GM23338 (cell line): ENCODE results near the gene NBEAL2. TPM values are rescaled to one million over a fixed set of nuclear protein-coding genes. Genes with fewer than 3 reads are reported as not detected.

Experiments
- ATAC-seq: fragments of 200-7000 bp; cut with Tn5 transposase; 3 replicates; pipeline ENCODE4 v1.9.1; 2020
- DNase-seq: peaks from one replicate; pipeline ENCODE4 v3.0.0-alpha.2; 2015; ENCODE audit warnings: low spot score
- H2AFZ ChIP-seq: fragments of 200-600 bp; sonication (generic); 2 replicates; pipeline ENCODE4 v1.8.0; 2016; ENCODE audit warnings: antibody characterized with exemption, mild to moderate bottlenecking, moderate library complexity
- H3F3A ChIP-seq: fragments of 200-600 bp; sonication (generic); replicated peaks from 2 replicates; pipeline ENCODE4 v1.8.0; 2017; ENCODE audit warnings: antibody characterized with exemption, mixed run types, low read depth
- H3K27ac ChIP-seq: fragments of 200-600 bp; sonication (generic); 2 replicates; pipeline ENCODE4 v1.6.1; 2016; ENCODE audit warnings: low read depth
- H3K27me3 ChIP-seq: fragments of 200-600 bp; sonication (generic); 2 replicates; pipeline ENCODE4 v1.8.0; 2016; ENCODE audit warnings: mild to moderate bottlenecking, mixed run types, moderate library complexity; ENCODE audit not compliant: insufficient read depth
- H3K36me3 ChIP-seq: fragments of 200-600 bp; sonication (generic); 2 replicates; pipeline ENCODE4 v1.8.0; 2016; ENCODE audit warnings: mild to moderate bottlenecking; ENCODE audit not compliant: insufficient read depth
- H3K4me1 ChIP-seq: fragments of 200-600 bp; sonication (generic); 2 replicates; pipeline ENCODE4 v1.8.0; 2016; ENCODE audit warnings: mild to moderate bottlenecking, moderate library complexity; ENCODE audit not compliant: insufficient read depth
- H3K4me2 ChIP-seq: fragments of 200-600 bp; sonication (generic); 2 replicates; pipeline ENCODE4 v1.7.1; 2017; ENCODE audit warnings: mixed run types
- H3K4me3 ChIP-seq: fragments of 200-600 bp; sonication (generic); 2 replicates; pipeline ENCODE4 v1.6.1; 2016; ENCODE audit warnings: mixed run types
- H3K79me2 ChIP-seq: fragments of 200-600 bp; sonication (generic); replicated peaks from 2 replicates; pipeline ENCODE4 v1.8.0; 2017; ENCODE audit warnings: mild to moderate bottlenecking; ENCODE audit not compliant: insufficient read depth
- H3K9me2 ChIP-seq: fragments of 200-600 bp; sonication (generic); 2 replicates; pipeline ENCODE4 v1.8.0; 2017; ENCODE audit not compliant: insufficient read depth
- H4K20me1 ChIP-seq: fragments of 200-600 bp; sonication (generic); replicated peaks from 2 replicates; pipeline ENCODE4 v1.8.0; 2017; ENCODE audit warnings: mild to moderate bottlenecking; ENCODE audit not compliant: insufficient read depth
- H3K27ac Mint-ChIP-seq: 2 replicates; pipeline ENCODE4 v1.8.0; 2020; ENCODE audit warnings: inconsistent platforms, mild to moderate bottlenecking, moderate library complexity, mixed read lengths
- H3K27me3 Mint-ChIP-seq: 3 replicates; pipeline ENCODE4 v1.8.0; 2022; ENCODE audit warnings: low read depth, mild to moderate bottlenecking, moderate library complexity, mixed read lengths, inconsistent platforms; ENCODE audit not compliant: insufficient read depth, poor library complexity
- H3K36me3 Mint-ChIP-seq: 3 replicates; pipeline ENCODE4 v1.8.0; 2021; ENCODE audit warnings: low read depth, mild to moderate bottlenecking, inconsistent platforms, moderate library complexity, mixed read lengths
- H3K4me1 Mint-ChIP-seq: 3 replicates; pipeline ENCODE4 v1.8.0; 2020; ENCODE audit warnings: mild to moderate bottlenecking, inconsistent platforms, mixed read lengths
- H3K4me3 Mint-ChIP-seq: 3 replicates; pipeline ENCODE4 v1.8.0; 2021; ENCODE audit warnings: moderate library complexity, mild to moderate bottlenecking, inconsistent platforms, mixed read lengths
- H3K9me3 Mint-ChIP-seq: 3 replicates; pipeline ENCODE4 v1.8.0; 2020; ENCODE audit warnings: moderate library complexity, mild to moderate bottlenecking, inconsistent platforms, mixed read lengths
- EZH2phosphoT487 ChIP-seq: fragments of 200-600 bp; sonication (generic); IDR thresholded peaks from one replicate; pipeline ENCODE4 v1.8.1; 2018; ENCODE audit warnings: antibody characterized with exemption; ENCODE audit not compliant: unreplicated experiment
- JUNB ChIP-seq: IDR thresholded peaks from one replicate; pipeline ENCODE4 v1.6.1; 2016; ENCODE audit warnings: antibody characterized with exemption; ENCODE audit not compliant: unreplicated experiment
- NANOG ChIP-seq: IDR thresholded peaks from 2 replicates; pipeline ENCODE4 v1.6.1; 2016; ENCODE audit warnings: antibody characterized with exemption, borderline replicate concordance
- POLR2AphosphoS5 ChIP-seq: IDR thresholded peaks from 2 replicates; pipeline ENCODE4 v1.6.1; 2016; ENCODE audit warnings: antibody characterized with exemption, low read depth
- REST ChIP-seq: IDR thresholded peaks from one replicate; pipeline ENCODE4 v1.6.1; 2018; ENCODE audit warnings: antibody characterized with exemption; ENCODE audit not compliant: unreplicated experiment
- STAT1 ChIP-seq: IDR thresholded peaks from one replicate; pipeline ENCODE4 v1.6.1; 2016; ENCODE audit warnings: antibody characterized with exemption; ENCODE audit not compliant: unreplicated experiment
- ZNF114 ChIP-seq: fragments of 250-450 bp; sonication (Bioruptor Pico); IDR thresholded peaks from 2 replicates; pipeline ENCODE4 v1.5.0; 2020; ENCODE audit warnings: mild to moderate bottlenecking, moderate library complexity
- ZNF331 ChIP-seq: fragments of 250-450 bp; sonication (Bioruptor Pico); IDR thresholded peaks from 2 replicates; pipeline ENCODE4 v1.5.0; 2020; ENCODE audit warnings: low read depth, mild to moderate bottlenecking, moderate library complexity
- polyA plus RNA-seq: library from polyadenylated mRNA; unstranded; fragments of >200 nt; fragmentation: Nextera tagmentation; extraction: Ambion mirVana; gene quantifications from 2 replicates; pipeline ENCODE4 v1.2.1, GENCODE V29; 2016
- total RNA-seq: library from RNA; depleted of rRNA; stranded (reverse); fragments of >200 nt; shearing (Covaris generic); gene quantifications from 2 replicates; pipeline ENCODE4 v1.2.3, GENCODE V29; 2014
- TF ChIP-seq, protein P1 (sequence below), 2 experiments: fragments of 200-600 bp in 1 of 2; sonication (generic) in 1 of 2; conservative IDR thresholded peaks; 2 replicates each; pipeline versions ENCODE4 v1.5.1 to v1.6.1; 2016 to 2017; ENCODE audit warnings: antibody characterized with exemption in 2 of 2, low read depth in 2 of 2, mild to moderate bottlenecking in 2 of 2, moderate library complexity in 1 of 2
- TF ChIP-seq, protein P2 (sequence below): IDR thresholded peaks from 2 replicates; pipeline ENCODE4 v1.6.1; 2016; ENCODE audit warnings: antibody characterized with exemption

The NBEAL2 gene
- total and polyA plus RNA-seq, 2 experiments from 2014 or later = 13.5 to 79.9 TPM

DNA sequence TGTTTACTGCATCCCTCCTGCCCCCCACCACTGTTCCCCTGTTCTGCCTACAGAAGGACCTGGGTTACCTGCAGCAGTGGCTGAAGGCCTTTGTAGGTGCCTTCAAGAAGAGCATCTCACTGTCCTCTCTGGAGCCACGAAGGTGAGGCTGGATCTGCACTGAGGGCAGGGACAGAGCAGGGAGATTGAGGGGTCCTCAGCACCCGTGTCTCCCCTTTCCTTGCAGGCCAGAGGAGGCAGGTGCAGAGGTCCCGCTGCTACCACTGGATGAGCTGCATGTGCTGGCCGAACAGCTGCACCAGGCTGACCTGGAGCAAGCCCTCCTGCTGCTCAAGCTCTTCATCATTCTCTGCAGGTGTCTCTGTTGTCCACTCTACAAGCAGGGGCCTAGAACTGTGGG lies 9.2 kb downstream of the NBEAL2 start:
- no peak overlapping the region for H3K4me3 ChIP-seq
- H3K4me1 Mint-ChIP-seq = peaks cover 36% of the 10 kb centered on the region
- H3K9me2 ChIP-seq = 0 out of 2 replicates have a peak, but pooled peaks cover 4% of the 10 kb centered on the region
- peaks cover 10% of the 10 kb centered on the region for H3K27me3 Mint-ChIP-seq
- H3K4me2 ChIP-seq = no peak overlapping the region; the same call in 1 of the 2 replicates
- H3K27me3 ChIP-seq = no peaks in the 10 kb centered on the region
- no peak overlapping the region for H2AFZ ChIP-seq
- no peaks in the 10 kb centered on the region; the same call in 1 of the 2 replicates for H4K20me1 ChIP-seq
- no peak overlapping the region for H3K27ac ChIP-seq
- H3F3A ChIP-seq = 0 out of 2 replicates have a peak, but pooled peaks cover 4% of the 10 kb centered on the region
- no peaks in the 10 kb centered on the region for H3K79me2 ChIP-seq
- peaks cover 6% of the 10 kb centered on the region; the same call in 1 of the 3 replicates for H3K36me3 Mint-ChIP-seq
- TF ChIP-seq ZNF331 (CRISPR knock-in tag) (no peak), POLR2AphosphoS5 (no peak), JUNB (no peak)
- TF ChIP-seq, protein P1, sequence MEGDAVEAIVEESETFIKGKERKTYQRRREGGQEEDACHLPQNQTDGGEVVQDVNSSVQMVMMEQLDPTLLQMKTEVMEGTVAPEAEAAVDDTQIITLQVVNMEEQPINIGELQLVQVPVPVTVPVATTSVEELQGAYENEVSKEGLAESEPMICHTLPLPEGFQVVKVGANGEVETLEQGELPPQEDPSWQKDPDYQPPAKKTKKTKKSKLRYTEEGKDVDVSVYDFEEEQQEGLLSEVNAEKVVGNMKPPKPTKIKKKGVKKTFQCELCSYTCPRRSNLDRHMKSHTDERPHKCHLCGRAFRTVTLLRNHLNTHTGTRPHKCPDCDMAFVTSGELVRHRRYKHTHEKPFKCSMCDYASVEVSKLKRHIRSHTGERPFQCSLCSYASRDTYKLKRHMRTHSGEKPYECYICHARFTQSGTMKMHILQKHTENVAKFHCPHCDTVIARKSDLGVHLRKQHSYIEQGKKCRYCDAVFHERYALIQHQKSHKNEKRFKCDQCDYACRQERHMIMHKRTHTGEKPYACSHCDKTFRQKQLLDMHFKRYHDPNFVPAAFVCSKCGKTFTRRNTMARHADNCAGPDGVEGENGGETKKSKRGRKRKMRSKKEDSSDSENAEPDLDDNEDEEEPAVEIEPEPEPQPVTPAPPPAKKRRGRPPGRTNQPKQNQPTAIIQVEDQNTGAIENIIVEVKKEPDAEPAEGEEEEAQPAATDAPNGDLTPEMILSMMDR (conservative IDR thresholded peaks at IDR 0.05; ENCODE audit: low read depth in 2 of 2) = no peak
- H3K4me3 Mint-ChIP-seq = no peak overlapping the region
- peak overlapping the region; percentile 56; the same call in 1 of the 2 replicates for H3K27ac Mint-ChIP-seq
- no peaks in the 10 kb centered on the region for H3K36me3 ChIP-seq
- DNase-seq (no peak), ATAC-seq (no peak)
- no peaks in the 10 kb centered on the region; the same call in 2 of the 3 replicates for H3K9me3 Mint-ChIP-seq
- H3K4me1 ChIP-seq = peaks cover 12% of the 10 kb centered on the region

DNA sequence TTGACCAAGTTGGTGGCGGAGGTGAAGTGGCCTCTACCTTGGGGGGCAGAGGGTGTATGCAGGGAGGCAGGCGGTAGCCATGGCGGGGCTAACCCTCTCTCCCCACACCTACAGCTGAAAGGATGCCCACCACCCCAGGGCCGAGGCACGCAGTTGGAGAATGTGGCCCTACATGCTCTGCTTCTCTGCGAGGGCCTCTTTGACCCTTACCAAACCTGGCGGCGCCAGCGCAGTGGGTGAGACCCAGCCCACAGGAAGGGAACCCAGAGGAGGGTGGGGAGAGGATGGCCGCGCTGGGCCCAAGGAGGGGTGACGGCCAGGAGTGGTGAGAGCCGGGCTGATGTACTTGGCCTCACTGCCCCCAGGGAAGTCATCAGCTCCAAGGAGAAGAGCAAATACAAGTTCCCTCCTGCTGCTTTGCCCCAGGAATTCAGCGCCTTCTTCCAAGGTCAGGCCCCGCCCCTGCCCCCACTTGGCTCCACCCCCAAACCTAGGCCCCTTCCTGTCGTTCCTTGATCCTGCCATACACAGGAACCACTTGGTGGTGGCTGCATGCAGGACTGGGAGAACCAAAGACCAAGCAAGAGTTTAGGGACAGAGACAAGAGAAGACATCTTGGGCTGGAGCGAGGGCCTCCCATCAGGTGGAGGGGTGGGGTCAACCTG lies 9.8 kb downstream of the NBEAL2 start:
- TF ChIP-seq, protein P1 (conservative IDR thresholded peaks at IDR 0.05; ENCODE audit: low read depth in 2 of 2) = no peak
- TF ChIP-seq ZNF114 (CRISPR knock-in tag) (no peak), ZNF331 (CRISPR knock-in tag) (no peak), JUNB (no peak), STAT1 (no peak), EZH2phosphoT487 (no peak), REST (no peak), NANOG (no peak)
- TF ChIP-seq, protein P2, sequence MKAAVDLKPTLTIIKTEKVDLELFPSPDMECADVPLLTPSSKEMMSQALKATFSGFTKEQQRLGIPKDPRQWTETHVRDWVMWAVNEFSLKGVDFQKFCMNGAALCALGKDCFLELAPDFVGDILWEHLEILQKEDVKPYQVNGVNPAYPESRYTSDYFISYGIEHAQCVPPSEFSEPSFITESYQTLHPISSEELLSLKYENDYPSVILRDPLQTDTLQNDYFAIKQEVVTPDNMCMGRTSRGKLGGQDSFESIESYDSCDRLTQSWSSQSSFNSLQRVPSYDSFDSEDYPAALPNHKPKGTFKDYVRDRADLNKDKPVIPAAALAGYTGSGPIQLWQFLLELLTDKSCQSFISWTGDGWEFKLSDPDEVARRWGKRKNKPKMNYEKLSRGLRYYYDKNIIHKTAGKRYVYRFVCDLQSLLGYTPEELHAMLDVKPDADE = no peak
- peaks cover 36% of the 10 kb centered on the region for H3K4me1 Mint-ChIP-seq
- H3K27ac ChIP-seq = no peak overlapping the region
- no peak overlapping the region for H3K4me3 Mint-ChIP-seq
- H3K4me1 ChIP-seq = peaks cover 12% of the 10 kb centered on the region
- H3F3A ChIP-seq = 0 out of 2 replicates have a peak, but pooled peaks cover 4% of the 10 kb centered on the region
- H3K27me3 Mint-ChIP-seq = peaks cover 8% of the 10 kb centered on the region
- ATAC-seq = peak; percentile 5; the same call in 1 of the 3 replicates
- H3K9me3 Mint-ChIP-seq = no peaks in the 10 kb centered on the region; the same call in 2 of the 3 replicates
- peak; percentile 53 for DNase-seq
- no peak overlapping the region for H3K27ac Mint-ChIP-seq
- no peaks in the 10 kb centered on the region for H4K20me1 ChIP-seq
- H3K4me2 ChIP-seq = no peak overlapping the region
- peaks cover 6% of the 10 kb centered on the region; the same call in 1 of the 3 replicates for H3K36me3 Mint-ChIP-seq
- H3K27me3 ChIP-seq = no peaks in the 10 kb centered on the region
- no peak overlapping the region for H2AFZ ChIP-seq
- H3K9me2 ChIP-seq = 0 out of 2 replicates have a peak, but pooled peaks cover 4% of the 10 kb centered on the region
- H3K4me3 ChIP-seq = no peak overlapping the region
- H3K36me3 ChIP-seq = no peaks in the 10 kb centered on the region
- H3K79me2 ChIP-seq = no peaks in the 10 kb centered on the region
